ENCODE measurements around the gene AJAP1.
"Not testable (repeated sequence)": the region's sequence is repeated elsewhere in the genome, so short reads cannot be mapped to it uniquely, and the experiment has no call there.

AJAP1 gene

DNA sequence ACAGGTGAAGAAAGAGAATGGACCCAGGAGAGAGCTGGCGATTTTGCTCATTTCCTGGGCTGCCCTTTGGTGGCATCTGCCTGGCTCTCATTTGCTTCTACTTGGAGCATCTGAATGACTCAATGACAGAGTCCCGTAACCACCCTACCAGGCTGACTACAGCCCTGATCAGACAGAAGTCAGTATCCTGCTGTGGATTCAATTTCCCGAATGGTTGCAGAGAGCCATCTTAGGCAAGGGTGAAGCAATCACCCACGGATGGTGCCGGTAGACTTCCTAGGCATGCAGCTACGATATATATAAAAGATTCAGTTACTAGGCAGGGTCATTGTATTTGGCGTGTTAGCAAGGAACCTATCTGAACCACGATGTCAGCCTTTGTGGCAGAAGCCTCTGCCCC is 10.2 kb downstream of the AJAP1 start:
- Histone ChIP-seq H3K36me3 (ENCODE audit: control insufficient read depth, insufficient read depth, low read length) (no peaks in the 10 kb centered on the region), H3K4me1 (ENCODE audit: control insufficient read depth, insufficient read depth, low read length) (no peaks in the 10 kb centered on the region), H3K27ac (ENCODE audit: low read depth, low read length) (no peak overlapping the region), H3K27me3 (ENCODE audit: control insufficient read depth, insufficient read depth, low read length) (no peaks in the 10 kb centered on the region), H3K9ac (ENCODE audit: low read length) (no peak overlapping the region), H3K4me3 (ENCODE audit: low read length) (no peak overlapping the region)

DNA sequence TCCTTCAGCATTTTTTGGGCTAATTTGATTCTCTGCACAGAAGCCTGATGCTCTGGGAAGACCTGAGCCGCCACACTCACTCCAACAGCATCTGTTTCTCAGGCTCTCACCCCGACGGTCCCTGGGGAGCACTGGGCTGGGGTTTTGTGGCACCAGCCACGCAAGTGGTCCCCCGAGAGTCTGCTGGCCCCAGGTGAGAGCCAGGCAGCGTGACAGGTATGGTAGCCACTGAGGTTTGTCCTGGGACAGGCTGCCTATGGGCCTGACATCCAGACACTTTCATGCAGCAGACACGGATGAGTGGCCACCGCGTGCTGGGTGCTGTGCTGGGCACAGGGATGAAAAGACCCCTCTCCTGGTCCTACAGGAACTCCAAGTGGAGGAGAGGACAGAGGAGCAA is 11.0 kb downstream of the AJAP1 start:
- Histone ChIP-seq H3K27ac (ENCODE audit: low read depth, low read length) (no peak overlapping the region), H3K4me3 (ENCODE audit: low read length) (no peak overlapping the region)

DNA sequence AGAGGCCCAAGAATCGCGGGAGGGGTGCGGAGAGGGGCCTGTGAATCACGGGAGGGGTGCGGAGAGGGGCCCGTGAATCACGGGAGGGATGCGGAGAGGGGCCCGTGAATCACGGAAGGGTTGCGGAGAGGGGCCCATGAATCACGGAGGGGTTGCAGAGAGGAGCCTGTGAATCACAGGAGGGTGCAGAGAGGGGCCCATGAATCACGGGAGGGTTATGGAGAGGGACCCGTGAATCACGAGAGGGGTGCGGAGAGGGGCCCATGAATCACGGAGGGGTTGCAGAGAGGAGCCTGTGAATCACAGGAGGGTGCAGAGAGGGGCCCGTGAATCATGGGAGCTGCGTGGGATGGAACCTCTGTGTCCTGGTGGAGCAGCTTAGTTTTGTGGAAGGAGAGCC is 12.3 kb downstream of the AJAP1 start:
- not testable (repeated sequence) for H3K9ac ChIP-seq (ENCODE audit: low read length); H3K4me1 ChIP-seq (ENCODE audit: control insufficient read depth, insufficient read depth, low read length); H3K27ac ChIP-seq (ENCODE audit: low read depth, low read length); H3K27me3 ChIP-seq (ENCODE audit: control insufficient read depth, insufficient read depth, low read length); H3K36me3 ChIP-seq (ENCODE audit: control insufficient read depth, insufficient read depth, low read length); H3K4me3 ChIP-seq (ENCODE audit: low read length)

More for the DNA sequence above, 11.0 kb downstream of the AJAP1 start:
- Histone ChIP-seq H3K9ac (ENCODE audit: low read length) (no peak overlapping the region), H3K27me3 (ENCODE audit: control insufficient read depth, insufficient read depth, low read length) (no peaks in the 10 kb centered on the region), H3K36me3 (ENCODE audit: control insufficient read depth, insufficient read depth, low read length) (no peaks in the 10 kb centered on the region), H3K4me1 (ENCODE audit: control insufficient read depth, insufficient read depth, low read length) (no peaks in the 10 kb centered on the region)

DNA sequence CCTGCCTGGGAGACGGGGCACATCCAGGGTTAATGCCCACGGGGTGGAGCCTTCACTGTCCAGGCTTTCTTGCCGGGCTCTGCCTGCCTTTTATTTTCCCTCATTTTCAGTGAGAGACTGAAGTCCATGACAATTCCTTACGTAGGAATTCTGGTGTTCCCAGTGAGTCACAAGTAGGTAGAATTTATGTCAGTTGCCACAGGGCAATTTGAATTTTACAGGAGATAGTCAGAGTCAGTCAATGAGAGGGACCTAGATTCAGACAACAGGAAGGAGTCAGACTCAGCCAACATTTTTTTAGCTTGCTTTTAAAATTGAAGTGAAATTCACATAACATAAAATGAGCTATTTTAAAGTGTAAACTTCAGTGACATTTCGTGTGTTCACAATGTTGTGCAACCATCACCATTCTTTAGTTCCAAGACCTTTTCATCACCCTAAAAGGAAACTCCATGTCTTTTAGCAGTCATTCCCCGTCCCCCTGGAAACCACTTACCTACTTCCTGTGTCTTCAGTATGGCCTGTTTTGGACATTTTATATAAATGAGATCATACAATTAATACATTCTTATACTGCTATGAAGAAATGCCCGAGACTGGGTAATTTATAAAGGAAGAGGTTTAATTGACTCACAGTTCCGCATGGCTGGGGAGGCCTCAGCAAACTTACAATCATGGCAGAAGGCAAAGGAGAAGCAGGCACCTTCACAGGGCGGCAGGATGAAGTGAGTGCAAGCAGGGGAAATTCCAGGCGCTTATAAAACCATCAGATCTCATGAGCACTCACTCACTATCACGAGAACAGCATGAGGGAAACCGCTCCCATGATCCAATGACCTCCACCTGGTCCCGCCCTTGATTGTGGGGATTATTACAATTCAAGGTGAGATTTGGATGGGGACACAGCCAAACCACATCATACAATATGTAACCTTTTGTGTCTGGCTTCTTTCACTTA is 14.6 kb downstream of the AJAP1 start:
- H3K9ac ChIP-seq (ENCODE audit: low read length): no peak overlapping the region
- no peak overlapping the region for H3K27ac ChIP-seq (ENCODE audit: low read depth, low read length)
- no peaks in the 10 kb centered on the region for H3K36me3 ChIP-seq (ENCODE audit: control insufficient read depth, insufficient read depth, low read length)
- no peak overlapping the region for H3K4me3 ChIP-seq (ENCODE audit: low read length)
- no peaks in the 10 kb centered on the region for H3K4me1 ChIP-seq (ENCODE audit: control insufficient read depth, insufficient read depth, low read length)
- no peaks in the 10 kb centered on the region for H3K27me3 ChIP-seq (ENCODE audit: control insufficient read depth, insufficient read depth, low read length)

DNA sequence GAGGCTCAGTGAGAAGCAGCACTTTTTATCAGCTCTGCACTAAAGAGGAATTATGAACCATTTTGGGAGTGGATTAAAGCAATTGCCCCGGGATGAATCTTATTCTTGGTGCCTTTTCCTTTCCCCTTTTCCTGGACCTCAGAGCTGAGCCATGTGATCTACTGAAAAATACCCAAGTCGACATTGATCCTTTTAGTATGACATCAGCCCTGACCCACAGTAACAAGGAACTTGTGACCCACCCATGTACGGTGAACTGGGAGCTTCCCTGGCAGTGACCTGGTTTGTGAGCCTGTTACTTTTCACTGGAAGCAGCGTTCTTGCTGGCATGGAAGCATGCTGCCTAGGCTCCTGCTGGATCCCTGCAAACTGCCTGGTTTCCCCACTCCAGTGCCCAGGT is 15.9 kb downstream of the AJAP1 start:
- no peaks in the 10 kb centered on the region for H3K27me3 ChIP-seq (ENCODE audit: control insufficient read depth, insufficient read depth, low read length)
- H3K36me3 ChIP-seq (ENCODE audit: control insufficient read depth, insufficient read depth, low read length): no peaks in the 10 kb centered on the region
- no peak overlapping the region for H3K4me3 ChIP-seq (ENCODE audit: low read length)
- no peak overlapping the region for H3K27ac ChIP-seq (ENCODE audit: low read depth, low read length)
- no peak overlapping the region for H3K9ac ChIP-seq (ENCODE audit: low read length)
- H3K4me1 ChIP-seq (ENCODE audit: control insufficient read depth, insufficient read depth, low read length): no peaks in the 10 kb centered on the region

DNA sequence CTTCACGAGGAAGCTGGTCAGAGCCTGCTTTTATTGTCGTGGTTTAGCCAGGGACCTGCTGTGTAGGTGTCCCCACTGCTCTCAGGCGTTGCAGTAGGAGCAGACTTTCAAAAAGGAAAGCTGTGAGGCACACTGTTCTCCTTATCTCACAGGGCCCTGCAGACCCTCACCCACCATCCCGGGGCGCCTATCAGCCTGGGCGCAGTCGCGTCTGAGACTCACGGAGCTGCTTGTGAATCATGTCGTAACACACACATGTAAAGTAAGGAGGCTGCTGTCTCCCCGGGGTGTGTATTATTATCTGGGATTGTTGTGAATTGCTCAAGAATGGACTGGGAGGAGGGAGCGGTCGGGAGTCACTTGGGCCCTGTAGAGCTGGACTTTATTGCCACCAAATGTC is 17.4 kb downstream of the AJAP1 start:
- no peak overlapping the region for H3K27ac ChIP-seq (ENCODE audit: low read depth, low read length)
- no peaks in the 10 kb centered on the region for H3K36me3 ChIP-seq (ENCODE audit: control insufficient read depth, insufficient read depth, low read length)

DNA sequence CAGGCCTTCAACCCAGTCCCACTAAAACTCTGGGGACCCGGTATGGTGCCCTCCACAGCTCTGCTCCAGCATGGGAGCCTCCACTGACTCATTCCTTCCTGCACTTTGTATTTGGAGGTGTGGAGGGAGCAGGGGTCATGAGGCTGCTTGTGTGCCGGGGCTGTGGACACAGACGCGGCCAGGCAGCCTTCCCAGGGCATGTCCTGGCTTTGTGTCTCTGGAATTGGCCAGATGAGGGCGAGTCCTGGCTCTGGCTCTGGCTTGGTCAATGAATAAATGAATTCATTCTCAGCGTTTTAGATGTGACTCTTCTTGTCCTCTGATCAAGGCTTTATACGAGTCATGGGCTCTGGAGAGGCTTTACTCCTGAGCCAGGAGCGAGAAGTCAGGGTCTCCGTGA is 19.1 kb downstream of the AJAP1 start:
- Histone ChIP-seq H3K4me1 (ENCODE audit: control insufficient read depth, insufficient read depth, low read length) (no peaks in the 10 kb centered on the region), H3K4me3 (ENCODE audit: low read length) (no peak overlapping the region), H3K27ac (ENCODE audit: low read depth, low read length) (no peak overlapping the region), H3K36me3 (ENCODE audit: control insufficient read depth, insufficient read depth, low read length) (no peaks in the 10 kb centered on the region), H3K27me3 (ENCODE audit: control insufficient read depth, insufficient read depth, low read length) (no peaks in the 10 kb centered on the region), H3K9ac (ENCODE audit: low read length) (no peak overlapping the region)

More for the DNA sequence above, 17.4 kb downstream of the AJAP1 start:
- H3K9ac ChIP-seq (ENCODE audit: low read length): no peak overlapping the region
- no peaks in the 10 kb centered on the region for H3K27me3 ChIP-seq (ENCODE audit: control insufficient read depth, insufficient read depth, low read length)
- no peaks in the 10 kb centered on the region for H3K4me1 ChIP-seq (ENCODE audit: control insufficient read depth, insufficient read depth, low read length)
- H3K4me3 ChIP-seq (ENCODE audit: low read length): no peak overlapping the region

DNA sequence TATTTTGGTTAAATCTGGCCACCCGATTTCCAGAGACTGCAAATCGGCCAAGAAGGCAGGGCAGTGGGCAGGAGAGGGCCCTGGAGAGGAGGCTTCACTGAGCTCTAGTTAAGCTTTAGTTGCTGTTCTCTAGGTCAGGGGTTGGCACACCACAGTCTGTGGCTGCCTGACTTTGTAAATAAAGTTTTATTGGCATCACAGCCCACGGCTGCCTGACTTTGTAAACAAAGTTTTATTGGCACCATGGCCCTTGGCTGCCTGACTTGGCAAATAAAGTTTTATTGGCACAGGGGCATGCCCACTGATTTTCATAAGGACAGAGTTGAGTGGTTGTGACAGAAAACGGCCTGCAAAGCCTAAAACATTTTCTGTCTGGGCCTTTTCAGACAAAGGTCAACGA is 19.7 kb downstream of the AJAP1 start:
- Histone ChIP-seq H3K27me3 (ENCODE audit: control insufficient read depth, insufficient read depth, low read length) (no peaks in the 10 kb centered on the region), H3K9ac (ENCODE audit: low read length) (no peak overlapping the region), H3K27ac (ENCODE audit: low read depth, low read length) (no peak overlapping the region), H3K4me1 (ENCODE audit: control insufficient read depth, insufficient read depth, low read length) (no peaks in the 10 kb centered on the region), H3K36me3 (ENCODE audit: control insufficient read depth, insufficient read depth, low read length) (no peaks in the 10 kb centered on the region), H3K4me3 (ENCODE audit: low read length) (no peak overlapping the region)

DNA sequence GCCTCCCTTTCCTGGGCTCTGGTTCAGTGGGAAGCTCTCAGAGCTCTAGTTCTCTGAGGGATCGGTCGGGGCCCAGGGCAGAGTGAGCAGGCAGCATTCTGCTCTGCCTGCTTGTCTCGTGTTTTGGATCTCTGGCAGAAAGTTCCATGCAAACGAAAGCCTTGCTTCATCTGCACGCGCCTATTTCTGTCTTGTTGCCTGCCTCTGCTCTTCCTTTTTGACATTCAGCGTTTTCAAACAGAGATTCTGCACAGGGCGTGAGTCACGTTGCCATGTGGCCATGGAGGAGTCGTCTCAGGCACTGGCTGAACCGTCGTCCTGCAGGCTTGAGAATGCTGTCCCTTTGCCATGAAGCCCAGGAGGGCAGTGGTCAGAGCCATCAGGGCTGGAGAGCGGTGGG is 20.3 kb downstream of the AJAP1 start:
- H3K9ac ChIP-seq (ENCODE audit: low read length): no peak overlapping the region
- no peak overlapping the region for H3K27ac ChIP-seq (ENCODE audit: low read depth, low read length)
- no peaks in the 10 kb centered on the region for H3K36me3 ChIP-seq (ENCODE audit: control insufficient read depth, insufficient read depth, low read length)
- no peaks in the 10 kb centered on the region for H3K4me1 ChIP-seq (ENCODE audit: control insufficient read depth, insufficient read depth, low read length)
- no peaks in the 10 kb centered on the region for H3K27me3 ChIP-seq (ENCODE audit: control insufficient read depth, insufficient read depth, low read length)
- no peak overlapping the region for H3K4me3 ChIP-seq (ENCODE audit: low read length)

DNA sequence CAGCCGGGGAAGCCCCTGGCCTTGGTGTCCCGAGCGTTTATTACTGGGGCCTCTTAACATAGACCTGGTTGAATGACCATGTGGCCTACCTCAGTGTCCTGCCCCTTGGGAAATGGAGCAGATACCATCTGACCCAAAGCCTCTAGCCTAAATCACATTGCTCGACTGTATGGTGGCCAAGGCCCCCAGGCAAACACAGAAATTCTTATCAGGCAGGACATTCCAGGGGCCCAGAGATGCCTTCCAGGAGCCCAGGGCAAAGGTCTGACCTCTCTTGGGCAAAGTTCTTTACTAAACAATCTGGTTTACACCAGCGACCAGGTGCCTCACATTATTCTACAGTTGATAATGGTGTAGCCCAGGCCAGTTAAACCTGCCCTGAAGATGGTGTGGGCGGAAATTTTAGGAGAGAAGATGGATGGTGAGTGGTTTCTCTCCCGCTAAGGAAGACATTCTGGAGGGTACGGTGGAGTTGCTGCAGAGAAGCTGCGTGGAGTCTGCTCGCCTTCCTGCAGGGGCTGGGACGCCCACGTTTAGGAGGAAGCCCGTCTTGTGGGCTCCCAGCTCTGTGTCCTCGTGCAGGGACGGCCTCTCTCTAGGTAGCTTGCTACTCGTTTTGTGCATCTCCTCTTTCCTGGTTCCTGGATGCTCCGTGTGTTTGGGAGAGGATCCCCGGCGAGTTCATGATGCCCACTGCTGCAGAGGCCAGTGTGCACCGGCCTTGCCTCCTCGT is 21.2 kb downstream of the AJAP1 start:
- Histone ChIP-seq H3K27ac (ENCODE audit: low read depth, low read length) (no peak overlapping the region), H3K27me3 (ENCODE audit: control insufficient read depth, insufficient read depth, low read length) (no peaks in the 10 kb centered on the region), H3K4me1 (ENCODE audit: control insufficient read depth, insufficient read depth, low read length) (no peaks in the 10 kb centered on the region), H3K36me3 (ENCODE audit: control insufficient read depth, insufficient read depth, low read length) (no peaks in the 10 kb centered on the region), H3K9ac (ENCODE audit: low read length) (no peak overlapping the region), H3K4me3 (ENCODE audit: low read length) (no peak overlapping the region)

DNA sequence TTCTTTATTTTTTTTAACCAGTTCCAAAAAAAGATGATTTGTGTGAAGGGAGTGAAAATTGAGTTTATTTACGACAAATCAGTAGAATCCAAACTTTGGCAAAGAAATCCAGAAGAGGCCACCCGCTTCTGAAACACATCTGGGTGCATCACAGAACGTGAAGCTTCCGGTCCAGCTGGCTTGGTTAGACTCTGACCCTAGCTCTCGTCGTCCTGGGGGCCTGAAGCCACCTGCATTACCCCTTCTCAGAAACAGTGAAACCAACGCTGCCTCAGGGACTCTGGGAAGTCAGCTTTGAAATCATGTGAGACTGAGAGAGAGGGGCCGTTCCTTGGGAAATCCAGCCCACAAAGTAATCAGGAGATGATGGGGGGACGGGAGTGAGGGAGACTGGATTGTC is 21.8 kb downstream of the AJAP1 start:
- H3K27ac ChIP-seq (ENCODE audit: low read depth, low read length): no peak overlapping the region
- H3K36me3 ChIP-seq (ENCODE audit: control insufficient read depth, insufficient read depth, low read length): no peaks in the 10 kb centered on the region
- H3K4me3 ChIP-seq (ENCODE audit: low read length): no peak overlapping the region
- H3K4me1 ChIP-seq (ENCODE audit: control insufficient read depth, insufficient read depth, low read length): no peaks in the 10 kb centered on the region
- H3K9ac ChIP-seq (ENCODE audit: low read length): no peak overlapping the region
- H3K27me3 ChIP-seq (ENCODE audit: control insufficient read depth, insufficient read depth, low read length): no peaks in the 10 kb centered on the region

DNA sequence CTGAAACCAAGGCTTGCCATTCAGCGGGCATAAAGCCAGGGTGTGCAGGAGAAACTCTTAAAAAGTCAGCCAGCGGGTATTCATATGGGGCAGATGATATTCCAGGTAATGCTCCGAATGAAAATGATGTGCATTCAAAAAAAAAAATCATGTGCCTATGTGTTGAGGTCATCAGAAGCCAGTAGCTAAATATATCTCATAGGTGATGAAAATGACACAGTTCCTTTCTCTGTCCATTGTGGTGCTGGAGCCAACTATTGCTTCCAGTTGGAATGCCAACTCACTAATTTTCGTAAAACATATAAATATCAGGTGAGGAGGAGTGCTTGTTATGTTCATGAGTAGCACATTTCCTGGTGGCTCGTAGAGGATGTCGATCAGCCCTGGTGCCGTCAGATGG is 23.2 kb downstream of the AJAP1 start:
- no peaks in the 10 kb centered on the region for H3K4me1 ChIP-seq (ENCODE audit: control insufficient read depth, insufficient read depth, low read length)
- H3K36me3 ChIP-seq (ENCODE audit: control insufficient read depth, insufficient read depth, low read length): no peaks in the 10 kb centered on the region
- no peak overlapping the region for H3K9ac ChIP-seq (ENCODE audit: low read length)
- H3K27ac ChIP-seq (ENCODE audit: low read depth, low read length): no peak overlapping the region
- H3K4me3 ChIP-seq (ENCODE audit: low read length): no peak overlapping the region
- no peaks in the 10 kb centered on the region for H3K27me3 ChIP-seq (ENCODE audit: control insufficient read depth, insufficient read depth, low read length)

All from rectal smooth muscle tissue (tissue), 1 donor.